IPS-15b (cell line): ENCODE measurements around the gene SMCR8.

Experiments
- H3K27me3 ChIP-seq: one replicate; pipeline ENCODE4 v1.6.1; 2013; ENCODE audit warnings: low read length; ENCODE audit not compliant: control insufficient read depth, insufficient read depth
- H3K36me3 ChIP-seq: one replicate; pipeline ENCODE4 v1.6.1; 2013; ENCODE audit warnings: low read length; ENCODE audit not compliant: control insufficient read depth, insufficient read depth
- H3K4me1 ChIP-seq: one replicate; pipeline ENCODE4 v1.6.1; 2013; ENCODE audit warnings: mild to moderate bottlenecking, low read length; ENCODE audit not compliant: control insufficient read depth, insufficient read depth
- H3K4me3 ChIP-seq: one replicate; pipeline ENCODE4 v1.5.1; 2013; ENCODE audit warnings: low read depth, low read length
- H3K9ac ChIP-seq: one replicate; pipeline ENCODE4 v1.6.1; 2013; ENCODE audit warnings: low read depth, mild to moderate bottlenecking, low read length
- H3K9me3 ChIP-seq: one replicate; pipeline ENCODE4 v1.6.1; 2013; ENCODE audit warnings: mild to moderate bottlenecking, low read length; ENCODE audit not compliant: control insufficient read depth, insufficient read depth

SMCR8 gene

GRCh38 chr17:18320301-18320700 lies 5.2 kb downstream of the SMCR8 start:
- H3K4me3 ChIP-seq: no peak overlapping the region
- no peak overlapping the region for H3K9ac ChIP-seq
- H3K27me3 ChIP-seq: no peaks in the 10 kb centered on the region
- no peaks in the 10 kb centered on the region for H3K9me3 ChIP-seq
- H3K36me3 ChIP-seq: peaks cover 38% of the 10 kb centered on the region
- peaks cover 4% of the 10 kb centered on the region for H3K4me1 ChIP-seq

GRCh38 chr17:18321309-18321708 lies 6.2 kb downstream of the SMCR8 start:
- Histone ChIP-seq H3K4me3 (no peak overlapping the region), H3K36me3 (peaks cover 38% of the 10 kb centered on the region), H3K9me3 (no peaks in the 10 kb centered on the region), H3K27me3 (no peaks in the 10 kb centered on the region), H3K4me1 (peaks cover 4% of the 10 kb centered on the region), H3K9ac (no peak overlapping the region)

GRCh38 chr17:18322522-18322921 lies 7.4 kb downstream of the SMCR8 start:
- H3K4me3 ChIP-seq: no peak overlapping the region
- H3K9ac ChIP-seq: no peak overlapping the region
- H3K36me3 ChIP-seq: peaks cover 36% of the 10 kb centered on the region
- no peaks in the 10 kb centered on the region for H3K9me3 ChIP-seq
- peaks cover 4% of the 10 kb centered on the region for H3K4me1 ChIP-seq
- no peaks in the 10 kb centered on the region for H3K27me3 ChIP-seq

- Histone ChIP-seq H3K9ac (no peak overlapping the region), H3K4me1 (no peaks in the 10 kb centered on the region), H3K36me3 (peaks cover 32% of the 10 kb centered on the region), H3K9me3 (no peaks in the 10 kb centered on the region), H3K27me3 (no peaks in the 10 kb centered on the region), H3K4me3 (no peak overlapping the region)
These were observed 7.9 kb downstream of the SMCR8 start for GRCh38 chr17:18323007-18323406.

- H3K4me1 ChIP-seq: no peaks in the 10 kb centered on the region
- peaks cover 34% of the 10 kb centered on the region for H3K36me3 ChIP-seq
- H3K9me3 ChIP-seq: no peaks in the 10 kb centered on the region
- no peak overlapping the region for H3K9ac ChIP-seq
- H3K4me3 ChIP-seq: no peak overlapping the region
- no peaks in the 10 kb centered on the region for H3K27me3 ChIP-seq
These were observed 8.5 kb downstream of the SMCR8 start for GRCh38 chr17:18323507-18324139.

GRCh38 chr17:18324140-18325050 lies 9.3 kb downstream of the SMCR8 start:
- Histone ChIP-seq H3K9ac (no peak overlapping the region), H3K9me3 (no peaks in the 10 kb centered on the region), H3K4me1 (no peaks in the 10 kb centered on the region), H3K4me3 (no peak overlapping the region), H3K36me3 (peaks cover 37% of the 10 kb centered on the region), H3K27me3 (no peaks in the 10 kb centered on the region)

GRCh38 chr17:18326039-18326438 lies 10.9 kb downstream of the SMCR8 start:
- H3K9ac ChIP-seq: no peak overlapping the region
- no peak overlapping the region for H3K4me3 ChIP-seq
- peaks cover 38% of the 10 kb centered on the region for H3K36me3 ChIP-seq
- H3K4me1 ChIP-seq: no peaks in the 10 kb centered on the region
- H3K27me3 ChIP-seq: no peaks in the 10 kb centered on the region
- no peaks in the 10 kb centered on the region for H3K9me3 ChIP-seq

- Histone ChIP-seq H3K4me1 (no peaks in the 10 kb centered on the region), H3K36me3 (peaks cover 39% of the 10 kb centered on the region), H3K9ac (no peak overlapping the region), H3K27me3 (no peaks in the 10 kb centered on the region), H3K4me3 (no peak overlapping the region), H3K9me3 (no peaks in the 10 kb centered on the region)
These were observed 11.5 kb downstream of the SMCR8 start for GRCh38 chr17:18326572-18326971.

GRCh38 chr17:18327093-18327492 lies 12.0 kb downstream of the SMCR8 start:
- Histone ChIP-seq H3K4me1 (no peaks in the 10 kb centered on the region), H3K27me3 (no peaks in the 10 kb centered on the region), H3K4me3 (no peak overlapping the region), H3K9me3 (no peaks in the 10 kb centered on the region), H3K36me3 (peaks cover 44% of the 10 kb centered on the region), H3K9ac (no peak overlapping the region)

- no peak overlapping the region for H3K4me3 ChIP-seq
- no peak overlapping the region for H3K9ac ChIP-seq
- H3K9me3 ChIP-seq: no peaks in the 10 kb centered on the region
- H3K4me1 ChIP-seq: no peaks in the 10 kb centered on the region
- H3K36me3 ChIP-seq: peaks cover 48% of the 10 kb centered on the region
- no peaks in the 10 kb centered on the region for H3K27me3 ChIP-seq
These were observed 12.5 kb downstream of the SMCR8 start for GRCh38 chr17:18327556-18327955.

GRCh38 chr17:18328643-18329204 lies 13.6 kb downstream of the SMCR8 start:
- H3K36me3 ChIP-seq: peaks cover 41% of the 10 kb centered on the region
- no peaks in the 10 kb centered on the region for H3K4me1 ChIP-seq
- H3K9ac ChIP-seq: no peak overlapping the region
- no peaks in the 10 kb centered on the region for H3K27me3 ChIP-seq
- no peaks in the 10 kb centered on the region for H3K9me3 ChIP-seq
- H3K4me3 ChIP-seq: no peak overlapping the region

- no peaks in the 10 kb centered on the region for H3K4me1 ChIP-seq
- no peak overlapping the region for H3K4me3 ChIP-seq
- H3K9me3 ChIP-seq: no peaks in the 10 kb centered on the region
- no peaks in the 10 kb centered on the region for H3K27me3 ChIP-seq
- peaks cover 42% of the 10 kb centered on the region for H3K36me3 ChIP-seq
- no peak overlapping the region for H3K9ac ChIP-seq
These were observed 16.8 kb downstream of the SMCR8 start for GRCh38 chr17:18331879-18332278.
